HFFc6 (cell line): ENCODE measurements around the gene PIN4. TPM values are rescaled to one million over a fixed set of nuclear protein-coding genes. Genes with fewer than 3 reads are reported as not detected.

Experiments
- DNase-seq: peaks from one replicate; pipeline ENCODE4 v3.0.0-alpha.2; 2018
- H3K27ac Mint-ChIP-seq: 2 replicates; pipeline ENCODE4 v1.8.0; 2020; ENCODE audit warnings: mild to moderate bottlenecking, mixed read lengths
- H3K27me3 Mint-ChIP-seq: 2 replicates; pipeline ENCODE4 v1.8.0; 2021; ENCODE audit warnings: mild to moderate bottlenecking, moderate library complexity, mixed read lengths; ENCODE audit not compliant: insufficient read depth
- H3K36me3 Mint-ChIP-seq: 2 replicates; pipeline ENCODE4 v1.8.0; 2021; ENCODE audit warnings: low read depth, mixed read lengths
- H3K4me1 Mint-ChIP-seq: 2 replicates; pipeline ENCODE4 v1.8.0; 2020; ENCODE audit warnings: low read depth, mixed read lengths
- H3K4me3 Mint-ChIP-seq: 2 replicates; pipeline ENCODE4 v1.8.0; 2020; ENCODE audit warnings: mild to moderate bottlenecking, moderate library complexity, mixed read lengths
- H3K9me3 Mint-ChIP-seq: 2 replicates; pipeline ENCODE4 v1.8.0; 2020; ENCODE audit warnings: mild to moderate bottlenecking, mixed read lengths
- CTCF ChIP-seq: fragments of 200-600 bp; sonication (generic); IDR thresholded peaks from 2 replicates; pipeline ENCODE4 v1.5.0; 2021; ENCODE audit warnings: antibody characterized with exemption, mild to moderate bottlenecking
- total RNA-seq, 6 experiments: library from RNA; stranded (reverse); fragmentation: NEBNext Ultra II Directional; extraction: Animal tissue kit (Norgen Biotek cat#: 25700); gene quantifications; 2 replicates in 1 of 6; 3 replicates in 5 of 6; pipeline ENCODE4 v1.2.3, GENCODE V29; 2021

The PIN4 gene
- total RNA-seq, 6 experiments from 2014 or later: 3.0 to 6.7 (median 4.4) TPM

GRCh38 chrX:72243472-72243871 lies 61.9 kb downstream of the PIN4 start:
- H3K9me3 Mint-ChIP-seq: no peaks in the 10 kb centered on the region
- H3K36me3 Mint-ChIP-seq: no peaks in the 10 kb centered on the region
- no peaks in the 10 kb centered on the region for H3K27me3 Mint-ChIP-seq
- no peak for TF ChIP-seq CTCF
- H3K4me3 Mint-ChIP-seq: no peak overlapping the region
- H3K27ac Mint-ChIP-seq: peak overlapping the region; percentile 55
- H3K4me1 Mint-ChIP-seq: peaks cover 30% of the 10 kb centered on the region
- DNase-seq: peak; percentile 16

- Mint-ChIP-seq H3K9me3 (no peaks in the 10 kb centered on the region), H3K27me3 (no peaks in the 10 kb centered on the region), H3K27ac (no peak overlapping the region), H3K4me1 (peaks cover 26% of the 10 kb centered on the region), H3K4me3 (no peak overlapping the region), H3K36me3 (no peaks in the 10 kb centered on the region)
- peak; percentile 84 for TF ChIP-seq CTCF
- peak; percentile 44 for DNase-seq
Observed at GRCh38 chrX:72245461-72246089, 64.0 kb downstream of the PIN4 start.

- Mint-ChIP-seq H3K27ac (no peak overlapping the region), H3K9me3 (no peaks in the 10 kb centered on the region), H3K27me3 (no peaks in the 10 kb centered on the region), H3K4me3 (no peak overlapping the region), H3K4me1 (peaks cover 26% of the 10 kb centered on the region), H3K36me3 (no peaks in the 10 kb centered on the region)
- no peak for TF ChIP-seq CTCF
- no peak for DNase-seq
Observed at GRCh38 chrX:72247206-72247942, 65.8 kb downstream of the PIN4 start.

Other genes with a start within 250 kb of the PIN4 start
- gene RTL5, start 49.8 kb upstream of the PIN4 start, total RNA-seq: 1 to 10 TPM; 1.5 to 2.0 (median 1.9) TPM
- 1 to 10 TPM; 3.1 to 7.2 (median 6.6) TPM for gene ERCC6L, start 57.3 kb downstream of the PIN4 start, total RNA-seq
- gene RPS4X, start 95.5 kb downstream of the PIN4 start, total RNA-seq: 100 to 1,000 TPM; 572 to 721 (median 650) TPM
- gene CITED1, start 124.2 kb downstream of the PIN4 start, total RNA-seq: under 1 TPM in 2 of 6 experiments, not detected in 4; 0.27 to 0.55 TPM